ENCODE results near the gene MFAP3L. TPM values are rescaled to one million over a fixed set of nuclear protein-coding genes. Genes with fewer than 3 reads are reported as not detected.

The MFAP3L gene
- total and polyA plus RNA-seq, 12 donors: 0.94 to 5.9 (median 3.5) TPM

GRCh38 chr4:169959254-169959653, 66.9 kb downstream of the MFAP3L start:
- DNase-seq (no peak), ATAC-seq (no peak)
- intact Hi-C loops (cut with DNase I): no loop called here
- no peak overlapping the region for H3K27ac ChIP-seq
- H3K4me1 ChIP-seq: peaks cover 0 to 9% (median 4%) of the 10 kb centered on the region in 9 donors
- H3K36me3 ChIP-seq: no peaks in the 10 kb centered on the region
- H3K4me3 ChIP-seq: no peak overlapping the region
- WGBS, 2 donors: 76 to 82% methylated on average over 3 of the region's 3 CpGs
- H3K9me3 ChIP-seq: no peaks in the 10 kb centered on the region
- no peaks in the 10 kb centered on the region for H3K27me3 ChIP-seq
- TF ChIP-seq, protein P1, sequence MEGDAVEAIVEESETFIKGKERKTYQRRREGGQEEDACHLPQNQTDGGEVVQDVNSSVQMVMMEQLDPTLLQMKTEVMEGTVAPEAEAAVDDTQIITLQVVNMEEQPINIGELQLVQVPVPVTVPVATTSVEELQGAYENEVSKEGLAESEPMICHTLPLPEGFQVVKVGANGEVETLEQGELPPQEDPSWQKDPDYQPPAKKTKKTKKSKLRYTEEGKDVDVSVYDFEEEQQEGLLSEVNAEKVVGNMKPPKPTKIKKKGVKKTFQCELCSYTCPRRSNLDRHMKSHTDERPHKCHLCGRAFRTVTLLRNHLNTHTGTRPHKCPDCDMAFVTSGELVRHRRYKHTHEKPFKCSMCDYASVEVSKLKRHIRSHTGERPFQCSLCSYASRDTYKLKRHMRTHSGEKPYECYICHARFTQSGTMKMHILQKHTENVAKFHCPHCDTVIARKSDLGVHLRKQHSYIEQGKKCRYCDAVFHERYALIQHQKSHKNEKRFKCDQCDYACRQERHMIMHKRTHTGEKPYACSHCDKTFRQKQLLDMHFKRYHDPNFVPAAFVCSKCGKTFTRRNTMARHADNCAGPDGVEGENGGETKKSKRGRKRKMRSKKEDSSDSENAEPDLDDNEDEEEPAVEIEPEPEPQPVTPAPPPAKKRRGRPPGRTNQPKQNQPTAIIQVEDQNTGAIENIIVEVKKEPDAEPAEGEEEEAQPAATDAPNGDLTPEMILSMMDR (IDR thresholded peaks at IDR 0.05): no peak

DNA sequence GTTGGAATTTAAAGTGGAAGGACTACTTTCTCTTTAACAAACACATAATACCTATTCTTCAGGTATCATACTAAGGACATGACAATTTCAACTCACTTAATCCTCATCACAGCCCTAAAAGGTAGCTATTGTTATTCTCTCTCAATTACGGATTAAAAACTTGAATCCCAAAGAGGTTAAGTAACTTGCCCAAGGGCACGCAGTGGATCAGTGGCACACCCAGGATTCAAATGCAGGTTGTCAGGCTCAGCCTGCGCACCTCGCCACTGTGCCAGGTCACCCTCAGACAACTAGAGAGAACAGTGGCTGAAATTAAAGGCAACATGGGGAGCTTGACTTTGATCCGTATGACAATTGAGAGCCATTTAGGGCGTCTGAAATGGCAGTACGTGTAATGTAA, 67.6 kb downstream of the MFAP3L start:
- WGBS, 2 donors: 89 to 90% methylated on average over 7 of the region's 7 CpGs
- ATAC-seq (no peak), DNase-seq (no peak)
- H3K4me1 ChIP-seq: peaks cover 0 to 3% (median 0%) of the 10 kb centered on the region in 9 donors
- no peaks in the 10 kb centered on the region for H3K27me3 ChIP-seq
- TF ChIP-seq, protein P1 (IDR thresholded peaks at IDR 0.05): no peak
- H3K9me3 ChIP-seq: no peaks in the 10 kb centered on the region
- no peak overlapping the region for H3K27ac ChIP-seq
- intact Hi-C loops (cut with DNase I): no loop called here
- H3K36me3 ChIP-seq: no peaks in the 10 kb centered on the region
- no peak overlapping the region for H3K4me3 ChIP-seq

DNA sequence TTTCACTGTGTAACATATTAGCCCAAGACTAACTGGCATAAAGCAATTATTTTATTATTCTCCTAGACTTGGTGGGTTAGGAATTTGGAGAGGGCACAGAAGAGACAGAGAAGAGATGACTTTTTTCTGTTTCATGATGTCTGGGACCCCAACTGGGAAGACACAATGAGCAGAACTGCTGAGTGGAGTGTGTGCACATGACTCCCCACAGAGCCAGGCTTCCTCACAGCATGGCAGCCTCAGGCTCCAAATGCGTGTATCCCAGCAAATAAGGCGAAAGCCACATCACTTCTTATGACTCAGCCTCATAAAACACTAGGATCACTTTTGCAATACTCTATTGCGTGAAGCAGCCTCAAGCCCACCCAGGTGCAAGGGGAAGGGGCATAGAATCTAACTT, 68.4 kb downstream of the MFAP3L start:
- no peak for DNase-seq
- H3K27ac ChIP-seq: no peak overlapping the region
- no peak for ATAC-seq
- intact Hi-C loops (cut with DNase I): no loop called here
- no peaks in the 10 kb centered on the region for H3K27me3 ChIP-seq
- 82 to 86% methylated on average over 3 of the region's 3 CpGs for WGBS, 2 donors
- TF ChIP-seq, protein P1 (IDR thresholded peaks at IDR 0.05): no peak
- H3K4me3 ChIP-seq: no peak overlapping the region
- no peaks in the 10 kb centered on the region for H3K36me3 ChIP-seq
- H3K4me1 ChIP-seq: no peaks in the 10 kb centered on the region
- H3K9me3 ChIP-seq: no peaks in the 10 kb centered on the region

DNA sequence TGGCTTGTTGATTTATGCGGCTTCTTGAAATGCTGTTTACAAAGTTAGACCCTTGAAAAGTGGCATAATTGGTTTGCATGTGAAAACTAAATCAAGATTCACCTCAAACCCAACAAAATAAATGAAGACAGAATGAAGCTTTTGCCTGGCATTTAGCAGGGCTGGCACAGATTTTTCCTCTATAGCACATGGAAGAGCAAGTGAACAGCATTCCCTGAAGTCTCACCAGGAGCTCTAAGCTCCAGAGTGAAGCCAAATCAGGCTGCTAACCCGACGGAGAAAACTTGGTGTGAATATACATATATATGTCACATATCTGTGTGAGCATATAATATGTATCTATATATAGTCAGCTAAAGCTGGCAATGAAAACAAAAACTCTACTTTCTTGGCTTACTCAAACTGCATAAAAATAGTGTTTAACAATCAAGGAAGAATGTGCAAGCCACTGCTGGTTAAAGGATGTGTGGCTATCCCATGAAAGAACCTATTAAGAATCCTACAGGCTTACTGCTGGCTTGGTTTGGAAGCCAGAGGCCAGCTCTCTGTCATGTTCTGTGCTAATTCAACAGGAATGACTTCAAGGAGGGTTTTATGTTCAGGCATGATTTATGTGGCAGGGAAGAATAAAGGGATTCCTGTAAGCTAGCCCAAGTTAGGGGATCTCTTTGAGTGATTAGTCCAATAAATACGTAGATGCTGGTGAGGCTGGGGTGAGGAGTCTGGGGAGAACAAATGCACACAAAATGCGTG, 69.9 kb downstream of the MFAP3L start:
- H3K4me3 ChIP-seq: no peak overlapping the region
- H3K36me3 ChIP-seq: no peaks in the 10 kb centered on the region
- DNase-seq (no peak), ATAC-seq (no peak)
- H3K27ac ChIP-seq: no peak overlapping the region
- intact Hi-C loops (cut with DNase I): no loop called here
- peaks cover 0 to 2% (median 0%) of the 10 kb centered on the region in 7 donors for H3K27me3 ChIP-seq
- TF ChIP-seq, protein P1 (IDR thresholded peaks at IDR 0.05): no peak
- WGBS, 2 donors: 62 to 69% methylated on average over 5 of the region's 5 CpGs
- H3K9me3 ChIP-seq: no peaks in the 10 kb centered on the region
- H3K4me1 ChIP-seq: no peaks in the 10 kb centered on the region

Data from heart right ventricle (tissue), 16 donors.